Measurements from ENCODE around the gene NEK1.

DNA sequence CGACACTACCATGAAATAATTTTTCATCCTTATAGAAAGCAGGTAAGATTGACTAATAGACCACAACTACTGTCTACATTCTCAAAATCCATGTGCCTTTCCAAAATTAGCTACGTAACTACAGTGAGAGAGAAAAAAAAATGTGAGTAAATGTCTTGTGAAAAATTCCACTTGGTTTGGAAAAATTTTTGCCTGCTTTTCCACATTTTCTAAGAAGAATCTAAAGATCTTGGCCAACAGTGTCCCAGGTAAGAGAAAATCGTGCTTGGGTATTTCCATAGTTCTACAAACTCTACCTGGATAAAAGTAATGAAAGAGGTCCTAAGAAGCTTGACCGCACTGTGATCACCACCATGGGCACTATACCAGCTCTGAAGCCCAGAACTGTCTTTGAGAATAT lies 6.6 kb upstream of the NEK1 start:
- TF ChIP-seq, protein P1, sequence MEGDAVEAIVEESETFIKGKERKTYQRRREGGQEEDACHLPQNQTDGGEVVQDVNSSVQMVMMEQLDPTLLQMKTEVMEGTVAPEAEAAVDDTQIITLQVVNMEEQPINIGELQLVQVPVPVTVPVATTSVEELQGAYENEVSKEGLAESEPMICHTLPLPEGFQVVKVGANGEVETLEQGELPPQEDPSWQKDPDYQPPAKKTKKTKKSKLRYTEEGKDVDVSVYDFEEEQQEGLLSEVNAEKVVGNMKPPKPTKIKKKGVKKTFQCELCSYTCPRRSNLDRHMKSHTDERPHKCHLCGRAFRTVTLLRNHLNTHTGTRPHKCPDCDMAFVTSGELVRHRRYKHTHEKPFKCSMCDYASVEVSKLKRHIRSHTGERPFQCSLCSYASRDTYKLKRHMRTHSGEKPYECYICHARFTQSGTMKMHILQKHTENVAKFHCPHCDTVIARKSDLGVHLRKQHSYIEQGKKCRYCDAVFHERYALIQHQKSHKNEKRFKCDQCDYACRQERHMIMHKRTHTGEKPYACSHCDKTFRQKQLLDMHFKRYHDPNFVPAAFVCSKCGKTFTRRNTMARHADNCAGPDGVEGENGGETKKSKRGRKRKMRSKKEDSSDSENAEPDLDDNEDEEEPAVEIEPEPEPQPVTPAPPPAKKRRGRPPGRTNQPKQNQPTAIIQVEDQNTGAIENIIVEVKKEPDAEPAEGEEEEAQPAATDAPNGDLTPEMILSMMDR (IDR thresholded peaks at IDR 0.05), result no peak
- TF ChIP-seq TCF7 (CRISPR knock-in tag; IDR thresholded peaks at IDR 0.05; ENCODE audit: low read depth) (no peak), IRF2 (CRISPR knock-in tag; IDR thresholded peaks at IDR 0.05; ENCODE audit: borderline replicate concordance, low read depth) (no peak), ZBTB21 (CRISPR knock-in tag; IDR thresholded peaks at IDR 0.05; ENCODE audit: borderline replicate concordance) (no peak), NFYB (CRISPR knock-in tag; conservative IDR thresholded peaks at IDR 0.05; ENCODE audit: low read depth) (no peak), SP1 (CRISPR knock-in tag; conservative IDR thresholded peaks at IDR 0.05) (no peak), ETV6 (CRISPR knock-in tag; IDR thresholded peaks at IDR 0.05) (no peak)
- TF ChIP-seq, protein P2, sequence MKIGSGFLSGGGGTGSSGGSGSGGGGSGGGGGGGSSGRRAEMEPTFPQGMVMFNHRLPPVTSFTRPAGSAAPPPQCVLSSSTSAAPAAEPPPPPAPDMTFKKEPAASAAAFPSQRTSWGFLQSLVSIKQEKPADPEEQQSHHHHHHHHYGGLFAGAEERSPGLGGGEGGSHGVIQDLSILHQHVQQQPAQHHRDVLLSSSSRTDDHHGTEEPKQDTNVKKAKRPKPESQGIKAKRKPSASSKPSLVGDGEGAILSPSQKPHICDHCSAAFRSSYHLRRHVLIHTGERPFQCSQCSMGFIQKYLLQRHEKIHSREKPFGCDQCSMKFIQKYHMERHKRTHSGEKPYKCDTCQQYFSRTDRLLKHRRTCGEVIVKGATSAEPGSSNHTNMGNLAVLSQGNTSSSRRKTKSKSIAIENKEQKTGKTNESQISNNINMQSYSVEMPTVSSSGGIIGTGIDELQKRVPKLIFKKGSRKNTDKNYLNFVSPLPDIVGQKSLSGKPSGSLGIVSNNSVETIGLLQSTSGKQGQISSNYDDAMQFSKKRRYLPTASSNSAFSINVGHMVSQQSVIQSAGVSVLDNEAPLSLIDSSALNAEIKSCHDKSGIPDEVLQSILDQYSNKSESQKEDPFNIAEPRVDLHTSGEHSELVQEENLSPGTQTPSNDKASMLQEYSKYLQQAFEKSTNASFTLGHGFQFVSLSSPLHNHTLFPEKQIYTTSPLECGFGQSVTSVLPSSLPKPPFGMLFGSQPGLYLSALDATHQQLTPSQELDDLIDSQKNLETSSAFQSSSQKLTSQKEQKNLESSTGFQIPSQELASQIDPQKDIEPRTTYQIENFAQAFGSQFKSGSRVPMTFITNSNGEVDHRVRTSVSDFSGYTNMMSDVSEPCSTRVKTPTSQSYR (CRISPR knock-in tag; IDR thresholded peaks at IDR 0.05), result no peak
- TF ChIP-seq, protein P3, sequence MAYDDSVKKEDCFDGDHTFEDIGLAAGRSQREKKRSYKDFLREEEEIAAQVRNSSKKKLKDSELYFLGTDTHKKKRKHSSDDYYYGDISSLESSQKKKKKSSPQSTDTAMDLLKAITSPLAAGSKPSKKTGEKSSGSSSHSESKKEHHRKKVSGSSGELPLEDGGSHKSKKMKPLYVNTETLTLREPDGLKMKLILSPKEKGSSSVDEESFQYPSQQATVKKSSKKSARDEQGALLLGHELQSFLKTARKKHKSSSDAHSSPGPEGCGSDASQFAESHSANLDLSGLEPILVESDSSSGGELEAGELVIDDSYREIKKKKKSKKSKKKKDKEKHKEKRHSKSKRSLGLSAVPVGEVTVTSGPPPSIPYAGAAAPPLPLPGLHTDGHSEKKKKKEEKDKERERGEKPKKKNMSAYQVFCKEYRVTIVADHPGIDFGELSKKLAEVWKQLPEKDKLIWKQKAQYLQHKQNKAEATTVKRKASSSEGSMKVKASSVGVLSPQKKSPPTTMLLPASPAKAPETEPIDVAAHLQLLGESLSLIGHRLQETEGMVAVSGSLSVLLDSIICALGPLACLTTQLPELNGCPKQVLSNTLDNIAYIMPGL (CRISPR knock-in tag; IDR thresholded peaks at IDR 0.05), result no peak
- TF ChIP-seq, protein P4, sequence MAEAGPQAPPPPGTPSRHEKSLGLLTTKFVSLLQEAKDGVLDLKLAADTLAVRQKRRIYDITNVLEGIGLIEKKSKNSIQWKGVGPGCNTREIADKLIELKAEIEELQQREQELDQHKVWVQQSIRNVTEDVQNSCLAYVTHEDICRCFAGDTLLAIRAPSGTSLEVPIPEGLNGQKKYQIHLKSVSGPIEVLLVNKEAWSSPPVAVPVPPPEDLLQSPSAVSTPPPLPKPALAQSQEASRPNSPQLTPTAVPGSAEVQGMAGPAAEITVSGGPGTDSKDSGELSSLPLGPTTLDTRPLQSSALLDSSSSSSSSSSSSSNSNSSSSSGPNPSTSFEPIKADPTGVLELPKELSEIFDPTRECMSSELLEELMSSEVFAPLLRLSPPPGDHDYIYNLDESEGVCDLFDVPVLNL (CRISPR knock-in tag; IDR thresholded peaks at IDR 0.05; ENCODE audit: borderline replicate concordance, low read depth), result no peak
- TF ChIP-seq, protein P5, sequence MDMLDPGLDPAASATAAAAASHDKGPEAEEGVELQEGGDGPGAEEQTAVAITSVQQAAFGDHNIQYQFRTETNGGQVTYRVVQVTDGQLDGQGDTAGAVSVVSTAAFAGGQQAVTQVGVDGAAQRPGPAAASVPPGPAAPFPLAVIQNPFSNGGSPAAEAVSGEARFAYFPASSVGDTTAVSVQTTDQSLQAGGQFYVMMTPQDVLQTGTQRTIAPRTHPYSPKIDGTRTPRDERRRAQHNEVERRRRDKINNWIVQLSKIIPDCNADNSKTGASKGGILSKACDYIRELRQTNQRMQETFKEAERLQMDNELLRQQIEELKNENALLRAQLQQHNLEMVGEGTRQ (CRISPR knock-in tag; IDR thresholded peaks at IDR 0.05), result no peak
- TF ChIP-seq, protein P6, sequence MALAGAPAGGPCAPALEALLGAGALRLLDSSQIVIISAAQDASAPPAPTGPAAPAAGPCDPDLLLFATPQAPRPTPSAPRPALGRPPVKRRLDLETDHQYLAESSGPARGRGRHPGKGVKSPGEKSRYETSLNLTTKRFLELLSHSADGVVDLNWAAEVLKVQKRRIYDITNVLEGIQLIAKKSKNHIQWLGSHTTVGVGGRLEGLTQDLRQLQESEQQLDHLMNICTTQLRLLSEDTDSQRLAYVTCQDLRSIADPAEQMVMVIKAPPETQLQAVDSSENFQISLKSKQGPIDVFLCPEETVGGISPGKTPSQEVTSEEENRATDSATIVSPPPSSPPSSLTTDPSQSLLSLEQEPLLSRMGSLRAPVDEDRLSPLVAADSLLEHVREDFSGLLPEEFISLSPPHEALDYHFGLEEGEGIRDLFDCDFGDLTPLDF (CRISPR knock-in tag; IDR thresholded peaks at IDR 0.05), result no peak
